H1 (cell line): ENCODE measurements around the gene PDIA6. TPM values are rescaled to one million over a fixed set of nuclear protein-coding genes. Genes with fewer than 3 reads are reported as not detected.
A peak's percentile ranks its signal among the peaks of the same experiment; 100 is the strongest.

Source experiments
- CTCF ChIA-PET: fragments of 300-600 bp; sonication (Branson Sonifier 250); formaldehyde crosslinking; loops from one replicate; lab custom pipeline; 2021; ENCODE audit not compliant: partially characterized antibody; lab: Charles Lee
- POLR2A ChIA-PET: fragments of 300-600 bp; sonication (Branson Sonifier 250); formaldehyde crosslinking; loops from one replicate; lab custom pipeline; 2021; ENCODE audit warnings: inconsistent platforms; ENCODE audit not compliant: partially characterized antibody; lab: Charles Lee
- DNase-seq, 2 experiments: peaks; one replicate each; pipeline versions ENCODE4 v3.0.0 to v3.0.0-alpha.2; 2010 to 2022; ENCODE audit warnings: low spot score in 2 of 2, low read depth in 1 of 2, mixed read lengths in 1 of 2
- FAIRE-seq: peaks from 2 replicates; lab custom pipeline; 2011; peaks lifted over from hg19 to GRCh38; lab: Jason Lieb, UNC
- H2AFZ ChIP-seq: 2 replicates; pipeline ENCODE4 v1.8.1; 2012; ENCODE audit warnings: low read length, inconsistent platforms
- H2AK5ac ChIP-seq: 2 replicates; pipeline ENCODE4 v1.6.1; 2013; ENCODE audit warnings: low read depth, low read length
- H2BK120ac ChIP-seq: replicated peaks from 2 replicates; pipeline ENCODE3; 2013; ENCODE audit warnings: low read depth, low read length, inconsistent platforms
- H2BK12ac ChIP-seq: 2 replicates; pipeline ENCODE4 v1.6.1; 2013; ENCODE audit warnings: low read depth, low read length
- H2BK15ac ChIP-seq: 2 replicates; pipeline ENCODE4 v1.6.1; 2013; ENCODE audit warnings: low read length
- H2BK20ac ChIP-seq: 2 replicates; pipeline ENCODE4 v1.6.1; 2013; ENCODE audit warnings: low read length
- H2BK5ac ChIP-seq: 2 replicates; pipeline ENCODE4 v1.6.1; 2013; ENCODE audit warnings: low read depth, low read length
- H3K14ac ChIP-seq: 2 replicates; pipeline ENCODE4 v1.6.1; 2013; ENCODE audit warnings: inconsistent platforms; ENCODE audit not compliant: insufficient read length
- H3K18ac ChIP-seq: 2 replicates; pipeline ENCODE4 v1.6.1; 2013; ENCODE audit warnings: low read length; ENCODE audit errors: extremely low read depth
- H3K23ac ChIP-seq: 2 replicates; pipeline ENCODE4 v1.6.1; 2013; ENCODE audit warnings: inconsistent platforms; ENCODE audit not compliant: insufficient read length
- H3K23me2 ChIP-seq: 2 replicates; pipeline ENCODE4 v1.6.1; 2013; ENCODE audit warnings: low read depth, low read length
- H3K27ac ChIP-seq: 2 replicates; pipeline ENCODE4 v1.6.1; 2011; ENCODE audit warnings: low read depth, low read length, inconsistent platforms
- H3K27me3 ChIP-seq, 4 experiments: replicated peaks in 1 of 4; 1 replicate in 1 of 4; 2 replicates in 3 of 4; pipeline versions ENCODE4 v1.6.1 to v1.8.1; 2011 to 2013; ENCODE audit warnings: low read length in 3 of 4, mild to moderate bottlenecking in 3 of 4, inconsistent platforms in 2 of 4, mixed read lengths in 2 of 4, moderate library complexity in 1 of 4; ENCODE audit not compliant: control insufficient read depth in 3 of 4, insufficient read depth in 3 of 4; ENCODE audit errors: extremely low read depth in 1 of 4
- H3K36me3 ChIP-seq, 4 experiments: 2 replicates each; pipeline versions ENCODE4 v1.6.1 to v1.8.1; 2011 to 2013; ENCODE audit warnings: mild to moderate bottlenecking in 4 of 4, low read length in 3 of 4, moderate library complexity in 2 of 4, control low read depth in 1 of 4, inconsistent platforms in 1 of 4; ENCODE audit not compliant: insufficient read depth in 4 of 4, control insufficient read depth in 2 of 4
- H3K4ac ChIP-seq: replicated peaks from 2 replicates; pipeline ENCODE3; 2013; ENCODE audit warnings: low read length, low read depth, mixed read lengths, inconsistent platforms; ENCODE audit not compliant: insufficient read length
- H3K4me1 ChIP-seq, 4 experiments: replicated peaks in 1 of 4; 1 replicate in 1 of 4; 2 replicates in 3 of 4; pipeline versions ENCODE4 v1.6.1 to v1.8.1; 2011 to 2013; ENCODE audit warnings: low read length in 3 of 4, inconsistent platforms in 2 of 4, mixed read lengths in 1 of 4; ENCODE audit not compliant: insufficient read depth in 4 of 4, control insufficient read depth in 3 of 4
- H3K4me2 ChIP-seq, 2 experiments: 2 replicates each; pipeline versions ENCODE4 v1.6.1 to v1.8.1; 2011 to 2013; ENCODE audit warnings: low read depth in 2 of 2, low read length in 2 of 2, control low read depth in 1 of 2, inconsistent platforms in 1 of 2, mild to moderate bottlenecking in 1 of 2; ENCODE audit not compliant: insufficient read depth in 1 of 2
- H3K4me3 ChIP-seq, 4 experiments: fragments of 200-600, 300-600 bp in 1 of 4; sonication (generic), shearing (Covaris generic), sonication (Bioruptor Twin) in 1 of 4; 2 replicates each; pipeline versions ENCODE4 v1.5.1 to v1.8.1; 2011 to 2016; ENCODE audit warnings: low read length in 4 of 4, low read depth in 3 of 4, control low read depth in 2 of 4, inconsistent platforms in 2 of 4, mild to moderate bottlenecking in 2 of 4, mixed read lengths in 1 of 4, moderate library complexity in 1 of 4; ENCODE audit not compliant: insufficient read depth in 2 of 4; ENCODE audit errors: extremely low read depth in 1 of 4
- H3K56ac ChIP-seq: replicated peaks from 2 replicates; pipeline ENCODE3; 2013; ENCODE audit warnings: low read depth, mild to moderate bottlenecking, mixed read lengths, low read length, inconsistent platforms; ENCODE audit not compliant: insufficient read length
- H3K79me1 ChIP-seq: 2 replicates; pipeline ENCODE4 v1.6.1; 2013; ENCODE audit warnings: low read depth, low read length, control low read depth
- H3K79me2 ChIP-seq, 2 experiments: 2 replicates each; pipeline versions ENCODE4 v1.6.1 to v1.8.1; 2012 to 2013; ENCODE audit warnings: low read length in 2 of 2, mild to moderate bottlenecking in 2 of 2, inconsistent platforms in 1 of 2; ENCODE audit not compliant: insufficient read depth in 2 of 2, control insufficient read depth in 1 of 2
- H3K9ac ChIP-seq, 4 experiments: replicated peaks in 1 of 4; 1 replicate in 1 of 4; 2 replicates in 3 of 4; pipeline versions ENCODE4 v1.6.1 to v1.8.1; 2011 to 2013; ENCODE audit warnings: low read depth in 3 of 4, low read length in 3 of 4, control low read depth in 2 of 4, mild to moderate bottlenecking in 2 of 4, moderate library complexity in 2 of 4, inconsistent platforms in 1 of 4; ENCODE audit errors: extremely low read depth in 1 of 4
- H3K9me3 ChIP-seq, 2 experiments: 2 replicates each; pipeline versions ENCODE4 v1.6.1 to v1.8.1; 2012 to 2013; ENCODE audit warnings: mild to moderate bottlenecking in 2 of 2, moderate library complexity in 2 of 2, control low read depth in 1 of 2, inconsistent platforms in 1 of 2, low read depth in 1 of 2, low read length in 1 of 2, mixed read lengths in 1 of 2; ENCODE audit not compliant: insufficient read depth in 2 of 2
- H4K20me1 ChIP-seq, 2 experiments: replicated peaks in 1 of 2; 2 replicates each; pipeline versions ENCODE3 to v1.8.1; 2011 to 2013; ENCODE audit warnings: inconsistent platforms in 2 of 2, low read length in 2 of 2, mild to moderate bottlenecking in 1 of 2; ENCODE audit not compliant: insufficient read depth in 2 of 2, control insufficient read depth in 1 of 2
- H4K5ac ChIP-seq: 2 replicates; pipeline ENCODE4 v1.6.1; 2013; ENCODE audit warnings: low read length, low read depth, mixed read lengths, inconsistent platforms; ENCODE audit not compliant: insufficient read length
- H4K8ac ChIP-seq: 2 replicates; pipeline ENCODE4 v1.8.0; 2013; ENCODE audit warnings: mild to moderate bottlenecking, moderate library complexity, low read length, inconsistent platforms; ENCODE audit not compliant: insufficient read depth; ENCODE audit errors: extremely low read depth
- H4K91ac ChIP-seq: replicated peaks from 2 replicates; pipeline ENCODE3; 2013; ENCODE audit warnings: low read length, mixed read lengths, inconsistent platforms; ENCODE audit not compliant: insufficient read length
- EGR1 ChIP-seq: IDR thresholded peaks from 2 replicates; pipeline ENCODE4 v1.6.1; 2011; ENCODE audit warnings: low read depth, low read length, borderline replicate concordance
- EZH2 ChIP-seq: fragments of 200-600 bp; sonication (generic); IDR thresholded peaks from 2 replicates; pipeline ENCODE4 v1.7.1; 2012; ENCODE audit warnings: low read depth, mild to moderate bottlenecking, moderate library complexity, low read length, inconsistent platforms; ENCODE audit not compliant: severe bottlenecking
- GTF2F1 ChIP-seq: IDR thresholded peaks from 2 replicates; pipeline ENCODE4 v1.6.1; 2012; ENCODE audit warnings: low read depth, low read length, improper control_type of control experiment, borderline replicate concordance
- HDAC2 ChIP-seq, 2 experiments: fragments of 300-600 bp in 1 of 2; sonication (generic) in 1 of 2; IDR thresholded peaks; 2 replicates each; pipeline ENCODE4 v1.6.1; 2011 to 2012; ENCODE audit warnings: low read depth in 2 of 2, low read length in 2 of 2, mild to moderate bottlenecking in 2 of 2, moderate library complexity in 2 of 2, borderline replicate concordance in 1 of 2, inconsistent platforms in 1 of 2
- PHF8 ChIP-seq: fragments of 200-600 bp; sonication (generic); conservative IDR thresholded peaks from 2 replicates; pipeline ENCODE4 v1.7.1; 2012; ENCODE audit warnings: low read depth, mild to moderate bottlenecking, inconsistent platforms, low read length, moderate library complexity
- POLR2AphosphoS5 ChIP-seq: IDR thresholded peaks from 2 replicates; pipeline ENCODE4 v1.6.1; 2011; ENCODE audit warnings: low read depth, low read length
- TAF7 ChIP-seq: optimal IDR thresholded peaks from 2 replicates; pipeline ENCODE3; 2011; ENCODE audit warnings: low read depth, mild to moderate bottlenecking, inconsistent platforms, low read length, moderate library complexity, borderline replicate concordance
- TEAD4 ChIP-seq: IDR thresholded peaks from 2 replicates; pipeline ENCODE4 v1.6.1; 2012; ENCODE audit warnings: low read depth, low read length, inconsistent platforms, mixed read lengths
- WGBS, 2 experiments: shearing (Covaris generic) in 1 of 2; methylation state at CpG; one replicate each; pipeline versions ENCODE4 v1.1.6 to v1.1.7; 2013 to 2015; ENCODE audit warnings: low lambda C conversion rate in 2 of 2, mixed read lengths in 2 of 2, inconsistent platforms in 1 of 2, low coverage in 1 of 2, missing lambda C conversion rate in 1 of 2; ENCODE audit not compliant: insufficient replicate concordance in 2 of 2, insufficient coverage in 1 of 2, insufficient read length in 1 of 2; ENCODE audit errors: extremely low coverage in 1 of 2, missing lambda C conversion rate in 1 of 2; 5-methylcytosine and 5-hydroxymethylcytosine counted together
- polyA plus RNA-seq, 7 experiments: library from polyadenylated mRNA; depleted of rRNA in 3 of 7; stranded (reverse) in 5 of 7; unstranded in 2 of 7; fragments of >200 nt in 5 of 7; fragments of 200-250 nt in 2 of 7; gene quantifications; 1 replicate in 5 of 7; 2 replicates in 1 of 7; 4 replicates in 1 of 7; pipeline versions ENCODE4 v1.2.1 to v1.2.3, GENCODE V29; 2011 to 2013; ENCODE audit warnings: missing spikeins in 2 of 7, mixed read lengths in 2 of 7
- total RNA-seq: library from RNA; stranded (reverse); fragmentation: NEBNext Ultra II Directional; extraction: Animal tissue kit (Norgen Biotek cat#: 25700); gene quantifications from 2 replicates; pipeline ENCODE4 v1.2.1, GENCODE V29; 2021

PDIA6 gene
- total and polyA plus RNA-seq, 2 of the 8 experiments (the other 6 are each of a cell fraction or from before 2014, with no cell fraction given): 181 to 384 TPM

DNA sequence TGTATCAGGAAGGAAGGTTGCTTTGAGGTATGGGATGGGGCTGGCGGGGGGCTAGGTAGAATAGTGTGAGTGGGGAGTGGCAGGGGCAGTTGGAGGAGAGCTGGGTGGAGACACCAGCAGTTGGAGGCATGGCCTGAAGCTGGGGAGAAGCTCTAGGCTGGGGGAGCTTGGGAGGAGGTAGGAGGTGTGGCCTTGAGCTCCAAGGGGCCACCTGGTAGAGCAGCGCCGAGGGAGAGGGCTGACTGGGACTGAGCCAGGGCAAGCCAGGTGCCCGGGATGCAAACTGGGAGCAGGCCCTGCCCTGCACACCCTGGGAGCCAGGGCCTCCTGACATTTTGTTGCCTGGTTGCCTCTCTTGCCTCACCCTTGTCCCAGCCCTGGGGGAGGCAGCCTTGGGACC lies 33.1 kb upstream of the PDIA6 start:
- Histone ChIP-seq H3K79me2 (no peaks in the 10 kb centered on the region), H2BK15ac (no peak overlapping the region), H2BK5ac (no peak overlapping the region), H3K23ac (no peak overlapping the region), H4K20me1 (no peaks in the 10 kb centered on the region), H2BK12ac (no peak overlapping the region), H3K36me3 (no peaks in the 10 kb centered on the region), H3K4ac (no peak overlapping the region), H2AK5ac (no peak overlapping the region), H3K18ac (no peak overlapping the region), H3K79me1 (no peaks in the 10 kb centered on the region), H3K23me2 (no peaks in the 10 kb centered on the region), H3K9ac (no peak overlapping the region), H3K4me3 (no peak overlapping the region), H4K8ac (no peak overlapping the region), H3K27me3 (no peaks in the 10 kb centered on the region), H3K14ac (no peak overlapping the region), H3K9me3 (peaks cover 4 to 13% of the 10 kb centered on the region in 2 experiments; a peak in 3 of 4 replicates), H3K4me1 (peaks cover 0 to 6% (median 1%) of the 10 kb centered on the region in 4 experiments; a peak in 5 of 7 replicates), H3K27ac (no peak overlapping the region), H4K5ac (no peak overlapping the region), H2BK120ac (no peak overlapping the region), H2AFZ (no peak overlapping the region), H3K4me2 (no peak overlapping the region), H3K56ac (no peak overlapping the region), H2BK20ac (no peak overlapping the region), H4K91ac (peak overlapping the region; percentile 11)
- 81% methylated on average over 4 of the region's 4 CpGs; no CpG with 5 or more reads in 1 of the 2 experiments for WGBS, 2 experiments
- FAIRE-seq: no peak
- DNase-seq: no peak
- CTCF ChIA-PET: interaction anchor here (0.9 to 3.8 kb wide), 3 partner anchors 10 to 68 kb away, joined by 4 to 19 read pairs (median 14); no protein-coding TSS in a partner anchor
- TF ChIP-seq TEAD4 (no peak), EZH2 (no peak), HDAC2 (IDR thresholded peaks at IDR 0.05; ENCODE audit: borderline replicate concordance in 1 of 2, low read depth in 2 of 2, low read length in 2 of 2) (no peak), PHF8 (no peak), GTF2F1 (no peak), TAF7 (no peak), POLR2AphosphoS5 (no peak), EGR1 (no peak)
- POLR2A ChIA-PET: no interaction called here
